GM19328 (cell line): ENCODE measurements around the gene PTPRN2.
"Not testable (repeated sequence)": the region's sequence is repeated elsewhere in the genome, so short reads cannot be mapped to it uniquely, and the experiment has no call there.

Experiments used
- ATAC-seq: cut with Tn5 transposase; IDR thresholded peaks from one replicate; pipeline ENCODE4 v1.9.1; 2021; ENCODE audit warnings: mild to moderate bottlenecking, moderate library complexity; ENCODE audit not compliant: unreplicated experiment

Gene PTPRN2

GRCh38 chr7:158473946-158474345 lies 113.7 kb downstream of the PTPRN2 start:
- ATAC-seq, result no peak

GRCh38 chr7:158473221-158473620 lies 114.4 kb downstream of the PTPRN2 start:
- ATAC-seq, result no peak

- ATAC-seq, result no peak
These were observed 115.0 kb downstream of the PTPRN2 start for GRCh38 chr7:158472596-158472995.

GRCh38 chr7:158471716-158472115 lies 115.9 kb downstream of the PTPRN2 start:
- no peak for ATAC-seq

- no peak for ATAC-seq
These were observed 117.3 kb downstream of the PTPRN2 start for GRCh38 chr7:158470336-158470735.

GRCh38 chr7:158469396-158470051 lies 118.1 kb downstream of the PTPRN2 start:
- ATAC-seq, result no peak

- ATAC-seq, result no peak
These were observed 118.8 kb downstream of the PTPRN2 start for GRCh38 chr7:158468700-158469296.

- ATAC-seq, result no peak
These were observed 119.4 kb downstream of the PTPRN2 start for GRCh38 chr7:158468181-158468580.

- no peak for ATAC-seq
These were observed 120.1 kb downstream of the PTPRN2 start for GRCh38 chr7:158467562-158467961.

- no peak for ATAC-seq
These were observed 124.3 kb downstream of the PTPRN2 start for GRCh38 chr7:158463317-158463716.

- no peak for ATAC-seq
These were observed 125.8 kb downstream of the PTPRN2 start for GRCh38 chr7:158461824-158462223.

GRCh38 chr7:158460665-158461064 lies 127.0 kb downstream of the PTPRN2 start:
- no peak for ATAC-seq

- no peak for ATAC-seq
These were observed 128.8 kb downstream of the PTPRN2 start for GRCh38 chr7:158458716-158459282.

GRCh38 chr7:158458096-158458495 lies 129.5 kb downstream of the PTPRN2 start:
- no peak for ATAC-seq

GRCh38 chr7:158457586-158457985 lies 130.0 kb downstream of the PTPRN2 start:
- ATAC-seq, result not testable (repeated sequence)

GRCh38 chr7:158454631-158455030 lies 133.0 kb downstream of the PTPRN2 start:
- ATAC-seq, result no peak

- ATAC-seq, result no peak
These were observed 134.0 kb downstream of the PTPRN2 start for GRCh38 chr7:158453663-158454062.

- no peak for ATAC-seq
These were observed 135.3 kb downstream of the PTPRN2 start for GRCh38 chr7:158452331-158452730.

- no peak for ATAC-seq
These were observed 137.0 kb downstream of the PTPRN2 start for GRCh38 chr7:158450476-158451124.

GRCh38 chr7:158449942-158450341 lies 137.7 kb downstream of the PTPRN2 start:
- ATAC-seq, result no peak

- no peak for ATAC-seq
These were observed 138.4 kb downstream of the PTPRN2 start for GRCh38 chr7:158449266-158449665.
